Left lung (tissue), 14 donors: ENCODE measurements around the gene ACAT1. TPM values are rescaled to one million over a fixed set of nuclear protein-coding genes. Genes with fewer than 3 reads are reported as not detected.

Source experiments
- ATAC-seq: fragments of 200-7000 bp; cut with Tn5 transposase; one replicate; pipeline ENCODE4 v1.9.1; 2020; ENCODE audit warnings: moderate library complexity
- DNase-seq, 4 donors: peaks; one replicate each; pipeline ENCODE4 v3.0.0-alpha.2; 2013 to 2020
- H3K27ac ChIP-seq, 2 donors: fragments of 200-600 bp; sonication (generic) in 1 of 2; one replicate each; pipeline versions ENCODE4 v1.5.0 to v1.8.0; 2020 to 2021
- H3K27me3 ChIP-seq, 2 donors: fragments of 200-600 bp; sonication (generic) in 1 of 2; one replicate each; pipeline versions ENCODE4 v1.5.0 to v1.8.0; 2020 to 2021
- H3K36me3 ChIP-seq, 2 donors: fragments of 200-600 bp; sonication (generic) in 1 of 2; one replicate each; pipeline versions ENCODE4 v1.5.0 to v1.8.0; 2020 to 2021
- H3K4me1 ChIP-seq, 2 donors: fragments of 200-600 bp; one replicate each; pipeline ENCODE4 v1.8.0; 2021
- H3K4me3 ChIP-seq, 2 donors: fragments of 200-600 bp; sonication (generic) in 1 of 2; one replicate each; pipeline versions ENCODE4 v1.5.0 to v1.8.0; 2020 to 2021; ENCODE audit warnings: mild to moderate bottlenecking in 1 of 2
- H3K9me3 ChIP-seq, 2 donors: fragments of 200-600 bp; sonication (generic) in 1 of 2; one replicate each; pipeline versions ENCODE4 v1.5.0 to v1.8.0; 2020 to 2021
- intact Hi-C, 2 donors: fragments of 100-400 bp; cut with DNase I; formaldehyde crosslinking; loops; one replicate each; pipeline versions ENCODE4 v1.11.2 to v1.14.2; 2022
- long read RNA-seq, 12 donors: library from polyadenylated mRNA in 2 of 12; unstranded in 2 of 12; transcript quantifications; one replicate each; pipeline ENCODE4 v2.0.0 and lab custom pipeline, GENCODE V29; 2019 to 2026
- polyA plus RNA-seq, 6 donors: library from polyadenylated mRNA; unstranded; fragments of 120-200 nt; gene quantifications; one replicate each; pipeline ENCODE4 v1.2.1, GENCODE V29; 2013; ENCODE audit not compliant: insufficient read length in 6 of 6
- total RNA-seq, 2 donors: library from RNA; stranded (reverse); fragmentation: NEBNext Ultra II Directional; extraction: Animal tissue kit (Norgen Biotek cat#: 25700); gene quantifications; one replicate each; pipeline ENCODE4 v1.2.1, GENCODE V29; 2021
- TF ChIP-seq, protein P1 (sequence below), 2 donors: fragments of 200-600 bp; sonication (generic) in 1 of 2; IDR thresholded peaks; one replicate each; pipeline versions ENCODE4 v1.5.0 to v1.8.0; 2021; ENCODE audit warnings: antibody characterized with exemption in 2 of 2
- donor health status: DM: no; HTN: yes; CAD: no.
- donor health status: DM: no; HTN: no; CAD: no.

The ACAT1 gene
- 10 to 100 TPM; 69.0 to 70.0 TPM for total RNA-seq
- 10 to 100 TPM; 61.4 to 67.3 (median 62.9) TPM for polyA plus RNA-seq
- long read RNA-seq, donor 1, transcript ACAT1-210 (2 exons, 558 nt): minor isoform, 6 of 32 reads
- long read RNA-seq, donor 1, transcript ACAT1-201 (12 exons, 1,761 nt): major isoform, 21 of 32 reads
- long read RNA-seq, donor 1, partial matches to known transcripts: 5 of 32 reads
- long read RNA-seq, donor 1, other reads (novel, unspliced or antisense): 0 of 32 reads
- long read RNA-seq, donor 2, transcript ACAT1-201 (12 exons, 1,761 nt): major isoform, 11 of 30 reads
- long read RNA-seq, donor 2, partial matches to known transcripts: 15 of 30 reads
- long read RNA-seq, donor 2, other reads (novel, unspliced or antisense): 0 of 30 reads
- long read RNA-seq, donor 3, transcript ACAT1-201 (12 exons, 1,761 nt): major isoform, 24 of 33 reads
- long read RNA-seq, donor 3, partial matches to known transcripts: 6 of 33 reads
- long read RNA-seq, donor 3, other reads (novel, unspliced or antisense): 0 of 33 reads
- long read RNA-seq, donor 4, transcript ACAT1-201 (12 exons, 1,761 nt): major isoform, 46 of 58 reads
- long read RNA-seq, donor 4, partial matches to known transcripts: 10 of 58 reads
- long read RNA-seq, donor 4, other reads (novel, unspliced or antisense): 2 of 58 reads
- long read RNA-seq, donor 5, transcript ACAT1-210 (2 exons, 558 nt): minor isoform, 5 of 15 reads
- long read RNA-seq, donor 5, transcript ACAT1-201 (12 exons, 1,761 nt): major isoform, 10 of 15 reads
- long read RNA-seq, donor 5, partial matches to known transcripts: 0 of 15 reads
- long read RNA-seq, donor 5, other reads (novel, unspliced or antisense): 0 of 15 reads
- long read RNA-seq, donor 6, transcript ACAT1-201 (12 exons, 1,761 nt): major isoform, 15 of 18 reads
- long read RNA-seq, donor 6, partial matches to known transcripts: 0 of 18 reads
- long read RNA-seq, donor 6, other reads (novel, unspliced or antisense): 0 of 18 reads
- long read RNA-seq, donor 7, transcript ACAT1-201 (12 exons, 1,761 nt): major isoform, 8 of 10 reads
- long read RNA-seq, donor 7, partial matches to known transcripts: 0 of 10 reads
- long read RNA-seq, donor 7, other reads (novel, unspliced or antisense): 0 of 10 reads
- long read RNA-seq, donor 8, transcript ACAT1-201 (12 exons, 1,761 nt): major isoform, 11 of 14 reads
- long read RNA-seq, donor 8, partial matches to known transcripts: 0 of 14 reads
- long read RNA-seq, donor 8, other reads (novel, unspliced or antisense): 0 of 14 reads
- long read RNA-seq, donor 9: 0 reads
- long read RNA-seq, donor 10, transcript ACAT1-201 (12 exons, 1,761 nt): major isoform, 49 of 62 reads
- long read RNA-seq, donor 10, partial matches to known transcripts: 7 of 62 reads
- long read RNA-seq, donor 10, other reads (novel, unspliced or antisense): 6 of 62 reads
- long read RNA-seq, donor 11, transcript ACAT1-201 (12 exons, 1,761 nt): major isoform, 22 of 59 reads
- long read RNA-seq, donor 11, transcript ACAT1-210 (2 exons, 558 nt): minor isoform, 12 of 59 reads
- long read RNA-seq, donor 11, partial matches to known transcripts: 18 of 59 reads
- long read RNA-seq, donor 11, other reads (novel, unspliced or antisense): 5 of 59 reads
- long read RNA-seq, donor 12, transcript ACAT1-201 (12 exons, 1,761 nt): major isoform, 10 of 12 reads
- long read RNA-seq, donor 12, partial matches to known transcripts: 0 of 12 reads
- long read RNA-seq, donor 12, other reads (novel, unspliced or antisense): 0 of 12 reads

DNA sequence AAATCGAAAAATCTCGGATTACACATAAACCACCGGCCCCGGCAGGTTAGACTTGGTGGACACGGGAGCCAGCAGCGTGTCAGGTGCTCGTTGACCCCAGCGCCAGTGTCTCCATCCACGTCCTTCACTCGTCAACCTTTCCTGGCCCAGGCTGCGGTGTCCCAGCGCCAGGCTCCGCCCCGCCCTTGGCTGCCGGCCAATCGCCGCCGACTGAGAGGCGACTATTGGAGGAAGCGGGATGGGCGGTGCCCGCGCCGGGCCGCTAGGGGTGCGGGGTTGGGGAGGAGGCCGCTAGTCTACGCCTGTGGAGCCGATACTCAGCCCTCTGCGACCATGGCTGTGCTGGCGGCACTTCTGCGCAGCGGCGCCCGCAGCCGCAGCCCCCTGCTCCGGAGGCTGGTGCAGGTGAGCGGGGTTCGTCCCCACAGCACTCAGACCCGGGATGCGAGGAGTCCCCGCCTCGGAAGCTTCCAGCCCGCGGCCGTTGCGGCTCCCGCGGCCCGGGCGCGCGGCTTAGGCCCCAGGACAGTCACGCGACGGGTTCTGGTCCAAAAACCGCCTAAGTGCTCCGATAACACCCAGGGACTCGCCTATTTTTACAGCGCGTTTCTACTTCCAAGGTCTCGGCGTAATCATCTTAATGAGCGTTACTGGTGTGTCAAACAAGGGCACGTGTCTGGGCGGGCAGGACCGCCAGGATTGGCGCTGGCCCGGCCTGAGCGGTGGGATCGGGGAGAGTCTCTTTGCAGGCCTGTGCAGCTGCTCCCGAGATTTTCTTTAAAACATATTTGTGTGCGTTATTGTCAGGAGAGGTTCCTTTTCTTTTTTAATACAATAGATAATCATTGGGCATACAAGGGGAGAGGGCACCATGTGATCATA, at the start of gene ACAT1:
Gene ACAT1 (plus strand): TSS at position 294 of the 882 bp plus-strand sequence. CDS start 40 bp downstream, at position 334.
- DNase-seq (peak; percentile 87 to 100 (median 96)), ATAC-seq (peak; percentile 95)
- no peaks in the 10 kb centered on the region for H3K9me3 ChIP-seq
- peaks cover 14 to 40% of the 10 kb centered on the region in 2 donors for H3K4me1 ChIP-seq
- TF ChIP-seq, protein P1, sequence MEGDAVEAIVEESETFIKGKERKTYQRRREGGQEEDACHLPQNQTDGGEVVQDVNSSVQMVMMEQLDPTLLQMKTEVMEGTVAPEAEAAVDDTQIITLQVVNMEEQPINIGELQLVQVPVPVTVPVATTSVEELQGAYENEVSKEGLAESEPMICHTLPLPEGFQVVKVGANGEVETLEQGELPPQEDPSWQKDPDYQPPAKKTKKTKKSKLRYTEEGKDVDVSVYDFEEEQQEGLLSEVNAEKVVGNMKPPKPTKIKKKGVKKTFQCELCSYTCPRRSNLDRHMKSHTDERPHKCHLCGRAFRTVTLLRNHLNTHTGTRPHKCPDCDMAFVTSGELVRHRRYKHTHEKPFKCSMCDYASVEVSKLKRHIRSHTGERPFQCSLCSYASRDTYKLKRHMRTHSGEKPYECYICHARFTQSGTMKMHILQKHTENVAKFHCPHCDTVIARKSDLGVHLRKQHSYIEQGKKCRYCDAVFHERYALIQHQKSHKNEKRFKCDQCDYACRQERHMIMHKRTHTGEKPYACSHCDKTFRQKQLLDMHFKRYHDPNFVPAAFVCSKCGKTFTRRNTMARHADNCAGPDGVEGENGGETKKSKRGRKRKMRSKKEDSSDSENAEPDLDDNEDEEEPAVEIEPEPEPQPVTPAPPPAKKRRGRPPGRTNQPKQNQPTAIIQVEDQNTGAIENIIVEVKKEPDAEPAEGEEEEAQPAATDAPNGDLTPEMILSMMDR (IDR thresholded peaks at IDR 0.05): peak in 1 of 2 donors; percentile 65
- intact Hi-C loops: no loop called here
- H3K27me3 ChIP-seq: no peaks in the 10 kb centered on the region
- peak within 1 kb of the TSS; percentile 60 to 92 for H3K4me3 ChIP-seq
- no peaks in the 10 kb centered on the region for H3K36me3 ChIP-seq
- H3K27ac ChIP-seq: peak within 1 kb of the TSS; percentile 88 to 93

DNA sequence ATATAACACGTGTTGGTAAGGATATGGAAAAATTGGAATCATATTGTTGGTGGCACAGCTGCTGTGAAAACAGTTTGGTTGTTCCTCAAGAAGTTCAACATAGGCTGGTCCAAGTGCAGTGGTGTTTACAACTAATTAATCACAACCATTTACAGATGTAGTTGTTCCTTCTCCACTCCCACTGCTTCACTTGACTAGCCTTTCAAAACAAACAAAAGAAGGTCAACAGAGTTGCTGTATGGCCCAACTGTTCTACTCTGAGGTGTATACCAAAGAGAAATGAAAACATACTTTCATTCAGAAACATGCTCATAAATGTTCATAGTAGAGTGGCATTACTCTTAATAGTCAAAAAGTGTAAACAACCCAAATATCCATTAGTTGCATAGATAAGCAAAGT, 36.6 kb upstream of the ACAT1 start:
- Histone ChIP-seq H3K4me3 (no peak overlapping the region), H3K27me3 (no peaks in the 10 kb centered on the region), H3K27ac (no peak overlapping the region), H3K9me3 (no peaks in the 10 kb centered on the region), H3K36me3 (peaks cover 0 to 55% of the 10 kb centered on the region in 2 donors), H3K4me1 (no peaks in the 10 kb centered on the region)
- no peak for DNase-seq
- ATAC-seq: no peak
- intact Hi-C loops: no loop called here
- TF ChIP-seq, protein P1 (IDR thresholded peaks at IDR 0.05): no peak

DNA sequence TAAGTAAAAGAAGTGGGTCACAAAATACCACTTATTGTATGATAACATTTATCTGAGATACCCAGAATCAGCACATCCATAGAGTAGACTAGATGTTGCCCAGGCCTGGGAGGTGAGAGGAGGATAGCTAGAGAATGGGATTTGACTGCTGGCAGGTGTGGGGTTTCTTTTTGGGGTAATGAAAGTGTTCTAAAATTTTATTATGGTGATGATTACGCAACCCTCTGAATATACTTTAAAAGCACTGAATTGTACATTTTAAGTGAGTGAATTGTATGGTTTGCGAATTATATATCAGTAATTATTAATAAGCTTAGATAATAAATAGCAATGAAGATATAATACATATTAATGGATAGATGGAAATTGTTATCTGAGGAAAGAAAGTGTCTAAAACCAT, 35.7 kb upstream of the ACAT1 start:
- H3K4me1 ChIP-seq: no peaks in the 10 kb centered on the region
- ATAC-seq: no peak
- H3K9me3 ChIP-seq: no peaks in the 10 kb centered on the region
- H3K4me3 ChIP-seq: no peak overlapping the region
- no peak overlapping the region for H3K27ac ChIP-seq
- no peaks in the 10 kb centered on the region for H3K27me3 ChIP-seq
- intact Hi-C loops: no loop called here
- TF ChIP-seq, protein P1 (IDR thresholded peaks at IDR 0.05): no peak
- no peak for DNase-seq
- peaks cover 0 to 50% of the 10 kb centered on the region in 2 donors for H3K36me3 ChIP-seq

DNA sequence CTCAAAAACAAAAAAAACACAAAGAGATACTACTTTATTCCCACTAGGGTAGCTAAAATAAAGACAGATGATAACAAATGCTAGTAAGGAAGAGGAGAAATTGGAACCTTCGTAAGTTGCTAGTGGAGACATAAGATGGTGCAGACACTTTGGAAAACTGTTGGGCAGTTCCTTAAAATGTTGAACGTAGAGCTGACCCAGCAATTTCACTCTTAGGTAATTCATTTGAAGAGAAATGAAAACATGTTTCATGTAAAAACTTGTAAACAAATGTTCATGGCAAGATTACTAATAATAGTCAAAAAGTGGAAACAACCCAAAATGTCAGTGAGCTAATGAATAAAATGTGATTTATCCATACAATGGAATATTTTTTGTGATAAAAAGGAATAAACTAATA, 29.2 kb upstream of the ACAT1 start:
- ATAC-seq (no peak), DNase-seq (no peak)
- no peaks in the 10 kb centered on the region for H3K9me3 ChIP-seq
- H3K27ac ChIP-seq: no peak overlapping the region
- H3K4me3 ChIP-seq: no peak overlapping the region
- no peaks in the 10 kb centered on the region for H3K27me3 ChIP-seq
- H3K4me1 ChIP-seq: peaks cover 0 to 7% of the 10 kb centered on the region in 2 donors
- TF ChIP-seq, protein P1 (IDR thresholded peaks at IDR 0.05): no peak
- H3K36me3 ChIP-seq: peaks cover 0 to 51% of the 10 kb centered on the region in 2 donors
- intact Hi-C loops: no loop called here
